CD4-positive, alpha-beta T cell treated with Interleukin-4 for 4 hours (primary cell): Measurements from ENCODE around the gene RIPOR3.
A peak's percentile ranks its signal among the peaks of the same experiment; 100 is the strongest.
"Not testable (repeated sequence)": the region's sequence is repeated elsewhere in the genome, so short reads cannot be mapped to it uniquely, and the experiment has no call there.

Experiments
- DNase-seq: peaks from one replicate; pipeline ENCODE4 v3.0.0-alpha.2; 2020

RIPOR3 gene

GRCh38 chr20:50601511-50602431 is 89.6 kb downstream of the RIPOR3 start:
- no peak for DNase-seq

GRCh38 chr20:50600281-50600895 is 91.0 kb downstream of the RIPOR3 start:
- no peak for DNase-seq

DNA sequence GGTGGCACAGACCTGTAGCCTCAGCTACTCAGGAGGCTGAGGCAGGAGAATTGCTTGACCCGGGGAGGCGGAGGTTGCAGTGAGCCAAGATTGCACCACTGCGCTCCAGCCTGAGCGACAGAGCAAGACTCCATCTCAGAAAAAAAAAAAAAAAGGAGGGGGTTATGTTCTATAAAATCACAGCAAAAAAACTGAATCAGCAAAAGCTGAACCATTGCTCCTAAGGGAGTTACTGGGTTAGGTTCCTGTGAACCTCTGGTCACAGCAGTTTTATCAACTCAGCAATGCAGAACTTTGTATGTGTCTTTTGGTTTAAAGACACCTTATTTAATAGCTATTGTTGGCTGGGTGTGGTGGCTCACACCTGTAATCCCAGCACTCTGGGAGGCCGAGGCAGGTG is 92.6 kb downstream of the RIPOR3 start:
- not testable (repeated sequence) for DNase-seq

DNA sequence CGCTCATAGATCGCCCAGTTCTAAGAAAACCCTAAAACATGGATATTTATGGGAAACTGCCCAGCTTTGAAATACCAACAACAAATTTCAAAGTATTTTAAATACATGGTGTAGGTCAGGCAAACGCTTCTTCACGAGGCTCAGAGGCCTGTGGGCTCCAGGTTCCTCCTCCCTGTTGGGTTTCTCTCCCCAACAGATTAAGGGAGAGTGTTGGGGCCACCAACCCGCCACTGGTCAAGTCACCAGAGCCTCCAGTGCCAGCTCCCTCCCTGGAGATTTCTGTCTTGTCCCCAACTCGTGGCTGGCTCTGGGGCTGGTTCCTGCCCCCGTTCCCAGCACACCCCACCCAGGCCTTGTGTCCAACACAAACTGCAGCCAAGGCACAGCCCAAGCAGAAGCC is 93.3 kb downstream of the RIPOR3 start:
- DNase-seq: no peak

DNA sequence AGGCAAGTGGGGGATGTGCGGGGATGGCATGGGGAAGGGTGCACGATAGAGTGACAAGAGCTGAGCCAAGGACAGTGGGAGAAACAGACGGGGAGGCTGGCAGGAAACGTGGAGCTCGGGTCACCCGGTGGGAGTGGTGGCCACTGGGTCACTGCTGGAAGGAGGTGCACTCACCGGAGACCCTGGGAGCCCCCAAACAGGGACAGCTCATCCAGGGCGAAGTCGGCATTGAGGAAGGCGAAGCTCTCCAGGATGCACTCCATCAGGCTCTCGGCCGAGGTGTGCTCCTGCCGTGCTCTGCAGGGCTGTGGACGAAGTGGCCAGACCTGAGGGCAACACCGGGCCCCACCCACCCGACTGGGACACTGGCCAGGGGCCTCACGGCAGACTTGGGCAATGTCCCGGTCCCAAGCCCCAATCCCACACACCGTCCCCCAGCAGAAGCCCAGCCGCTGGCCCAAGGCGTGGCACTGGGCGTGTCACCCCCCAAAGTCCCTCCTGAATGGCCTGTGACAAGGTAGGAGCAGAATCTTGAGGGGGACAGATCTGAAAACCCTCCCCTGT is 93.9 kb downstream of the RIPOR3 start:
- no peak for DNase-seq

DNA sequence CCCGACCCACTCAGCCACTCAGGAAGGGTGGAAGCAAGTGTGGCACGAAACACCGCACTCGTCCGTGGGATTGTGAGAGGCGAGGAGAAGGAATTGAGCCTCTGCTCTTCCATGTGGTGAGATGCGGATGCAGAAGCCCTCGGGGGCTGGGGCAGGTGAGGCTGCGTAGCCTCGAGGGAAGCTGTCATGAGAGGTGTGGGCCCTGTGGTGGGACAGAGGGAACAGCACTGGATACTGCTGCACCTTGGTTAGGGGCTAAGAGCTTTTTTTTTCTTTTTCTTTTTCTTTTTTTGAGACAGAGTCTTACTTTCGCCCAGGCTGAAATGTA is 94.7 kb downstream of the RIPOR3 start:
- no peak for DNase-seq

GRCh38 chr20:50595988-50596693 is 95.2 kb downstream of the RIPOR3 start:
- DNase-seq: no peak

- DNase-seq: no peak
Observed at GRCh38 chr20:50595433-50595895, 95.9 kb downstream of the RIPOR3 start.

DNA sequence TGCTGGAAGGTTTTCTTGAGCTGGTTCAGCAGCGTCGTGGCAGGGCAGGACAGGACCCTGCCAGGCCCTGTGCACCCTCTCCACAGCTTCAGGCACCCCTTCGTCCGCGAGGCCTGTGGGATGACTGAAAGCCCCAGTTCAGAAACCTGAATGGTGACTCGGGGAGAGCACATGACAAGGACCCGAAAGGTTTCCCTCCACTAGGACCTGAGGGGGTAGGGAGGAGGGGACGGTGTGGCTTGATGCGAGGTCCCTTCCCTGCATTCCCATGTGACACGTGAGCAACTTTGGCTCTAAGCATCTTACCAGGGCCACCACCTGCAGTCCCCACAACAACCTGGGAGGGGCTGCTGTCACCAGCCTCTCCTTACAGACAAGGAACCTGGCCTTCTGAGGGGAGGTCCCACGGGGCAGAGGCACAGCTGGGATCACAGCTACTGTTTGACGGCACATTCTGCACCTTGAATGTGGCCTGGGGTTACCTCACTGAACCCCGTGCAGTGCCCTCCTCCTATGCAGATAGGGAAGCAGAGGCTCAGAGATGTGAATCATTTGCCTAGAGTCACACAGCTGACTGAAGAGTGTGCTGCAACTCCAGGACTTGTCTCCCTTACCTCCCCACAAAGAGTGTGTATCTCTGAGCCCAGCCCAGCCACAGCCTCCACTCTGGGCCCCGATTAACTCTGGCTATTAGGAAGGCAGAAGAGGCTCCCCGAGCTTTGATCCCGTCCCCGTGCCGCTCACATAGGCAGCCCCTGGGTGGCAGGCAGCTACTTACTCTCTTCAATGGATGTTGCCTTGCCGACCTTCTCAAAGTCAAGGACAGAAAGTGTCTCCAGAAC is 96.5 kb downstream of the RIPOR3 start:
- no peak for DNase-seq

- no peak for DNase-seq
Observed at GRCh38 chr20:50594231-50594590, 97.1 kb downstream of the RIPOR3 start.

- DNase-seq: no peak
Observed at GRCh38 chr20:50593005-50593335, 98.4 kb downstream of the RIPOR3 start.

DNA sequence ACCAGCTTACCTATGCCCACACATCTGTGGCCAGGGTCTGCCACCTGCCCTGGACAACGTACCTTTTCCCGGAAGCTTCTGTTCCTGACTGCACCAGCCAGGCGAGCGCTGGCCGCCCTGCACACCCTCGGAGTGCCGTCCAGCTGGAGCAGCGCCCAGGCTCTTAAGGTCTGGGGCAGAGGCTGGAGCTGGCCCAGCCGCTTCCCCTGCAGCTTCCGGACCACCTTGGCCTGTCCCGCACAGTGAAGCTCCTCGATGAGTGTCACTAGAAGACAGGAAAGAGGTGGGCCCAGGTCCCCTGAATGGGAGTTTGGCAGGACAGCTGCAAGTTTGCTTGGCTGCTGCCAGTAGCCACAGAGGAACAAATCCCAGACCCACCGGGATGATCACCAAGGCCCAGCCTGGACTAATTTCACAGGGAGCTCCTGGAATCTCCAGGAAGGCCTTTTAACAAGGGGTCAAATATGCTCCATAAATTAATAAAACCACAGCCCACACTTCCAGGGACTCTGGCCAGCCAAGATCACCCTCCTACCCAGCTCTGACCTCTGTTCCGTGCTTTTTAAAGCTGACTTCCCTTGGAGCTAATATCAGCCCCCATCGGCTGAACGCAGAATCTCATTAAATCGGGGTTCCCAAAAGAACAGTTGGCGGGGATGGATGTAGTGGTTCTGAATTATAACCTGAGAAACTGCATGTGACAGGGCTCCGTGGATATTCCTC is 98.9 kb downstream of the RIPOR3 start:
- no peak for DNase-seq

DNA sequence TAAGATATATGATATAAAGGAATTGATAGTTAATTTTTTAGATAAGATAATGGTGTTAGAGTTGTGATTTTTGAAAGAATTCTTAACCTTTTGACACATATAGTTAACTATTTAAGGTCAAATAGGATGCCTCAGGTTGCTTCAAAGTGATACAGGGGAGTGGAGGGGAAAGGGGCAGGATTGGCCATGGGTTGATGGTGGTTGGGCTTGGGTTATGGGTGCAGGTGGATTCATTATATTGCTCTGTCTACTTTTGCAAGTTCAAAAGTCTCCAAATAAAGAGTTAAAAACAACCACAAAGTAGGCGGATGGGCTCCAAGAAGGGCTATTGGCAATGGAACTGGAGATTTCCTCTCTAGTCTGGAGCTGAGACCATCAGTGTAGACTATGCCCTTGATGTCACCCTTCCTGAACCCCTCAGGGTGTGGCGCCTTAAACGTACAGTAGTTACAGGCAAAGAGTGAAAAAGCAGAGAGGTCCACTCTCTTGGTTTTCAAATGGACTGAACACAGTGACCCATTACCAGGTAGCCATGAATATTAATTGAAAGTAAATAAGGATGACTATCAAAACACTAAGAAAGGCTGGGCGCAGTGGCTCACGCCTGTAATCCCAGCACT is 100.0 kb downstream of the RIPOR3 start:
- DNase-seq: no peak

GRCh38 chr20:50590348-50590664 is 101.0 kb downstream of the RIPOR3 start:
- DNase-seq: no peak

DNA sequence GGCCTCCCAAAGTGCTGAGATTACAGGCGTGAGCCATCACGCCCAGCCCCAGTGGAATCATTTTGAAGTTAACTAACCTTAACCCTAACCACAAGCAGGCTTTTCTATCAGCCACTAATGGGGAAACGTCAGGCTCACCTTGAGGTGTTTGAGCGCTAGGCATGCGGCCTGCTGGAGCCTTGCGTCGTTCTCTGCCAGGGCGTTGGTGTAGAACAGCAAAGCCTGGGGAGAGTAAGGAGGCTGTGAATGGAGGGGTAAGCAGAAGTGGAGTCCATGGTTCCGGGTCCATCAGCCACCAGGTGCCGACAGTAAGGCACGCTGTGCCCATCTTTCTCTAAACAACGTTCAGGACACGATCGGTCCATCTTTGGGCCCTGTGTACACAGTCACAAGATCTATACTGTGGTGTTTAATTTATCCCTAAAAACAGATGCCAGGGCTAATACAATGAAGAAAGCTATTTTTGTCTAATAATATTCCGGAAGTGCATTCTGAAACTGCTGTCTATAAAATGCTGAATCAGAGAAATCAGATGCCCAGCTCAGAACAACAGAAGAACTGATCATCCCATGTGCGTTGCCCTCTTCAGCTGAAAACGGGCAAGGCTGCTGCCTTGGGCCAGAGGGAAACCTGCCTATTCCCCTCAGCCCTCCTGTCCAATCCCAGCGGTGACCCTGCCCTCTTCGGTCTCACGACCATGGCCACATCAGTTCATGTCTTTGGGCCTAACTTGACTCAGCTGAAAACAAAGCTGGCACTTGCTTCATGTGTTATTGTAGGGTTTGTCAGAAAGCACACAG is 101.6 kb downstream of the RIPOR3 start:
- DNase-seq: no peak

- peak; percentile 48 for DNase-seq
Observed at GRCh38 chr20:50588034-50588736, 103.2 kb downstream of the RIPOR3 start.

GRCh38 chr20:50587291-50587961 is 103.9 kb downstream of the RIPOR3 start:
- no peak for DNase-seq

DNA sequence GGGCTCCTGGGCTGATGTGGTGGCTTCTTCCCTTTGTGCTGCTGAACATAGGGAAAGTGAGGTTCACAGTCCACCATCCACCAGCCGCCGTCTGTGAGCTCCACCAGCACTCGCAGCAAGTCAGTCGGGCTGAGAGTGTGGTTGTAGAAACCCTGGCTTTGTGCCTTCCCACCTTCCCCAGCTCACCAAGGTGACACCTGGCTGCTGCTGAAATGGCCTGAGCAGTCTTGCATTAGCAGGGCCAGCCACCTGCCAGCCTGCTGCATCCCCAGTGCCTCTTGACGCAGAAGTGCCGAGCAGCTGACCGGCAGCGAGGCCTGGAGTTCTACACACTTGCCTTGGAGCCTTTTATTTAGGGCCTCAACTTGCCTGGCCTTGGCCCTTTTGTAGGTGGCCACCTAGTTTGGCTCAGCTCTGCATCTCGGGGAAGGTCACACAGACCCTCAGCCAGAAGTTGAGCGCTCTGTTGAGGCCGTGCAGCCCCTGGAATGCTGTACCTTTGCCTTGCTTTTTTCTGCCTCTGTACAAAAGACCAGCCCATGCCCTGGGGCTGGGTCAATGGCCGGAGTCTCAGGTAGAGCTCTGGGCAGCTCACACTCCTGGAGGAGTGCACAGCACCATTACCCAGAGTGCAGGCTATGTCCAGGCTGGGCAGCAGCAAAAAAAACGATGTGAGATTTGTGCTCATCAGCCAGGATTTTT is 104.7 kb downstream of the RIPOR3 start:
- no peak for DNase-seq

- no peak for DNase-seq
Observed at GRCh38 chr20:50585678-50586077, 105.7 kb downstream of the RIPOR3 start.
